Fibroblast of villous mesenchyme (primary cell): ENCODE measurements around the gene REEP6. TPM values are rescaled to one million over a fixed set of nuclear protein-coding genes. Genes with fewer than 3 reads are reported as not detected.

Experiments
- DNase-seq: peaks from one replicate; pipeline ENCODE4 v3.0.0-alpha.2; 2010; ENCODE audit warnings: low read depth
- H3K4me3 ChIP-seq: 2 replicates; pipeline ENCODE4 v1.5.1; 2011; ENCODE audit warnings: low read depth, mild to moderate bottlenecking, low read length
- total RNA-seq: library from RNA; depleted of rRNA; stranded (reverse); fragments of >200 nt; gene quantifications from 2 replicates; pipeline ENCODE4 v1.2.3, GENCODE V29; 2012
- TF ChIP-seq, protein P1 (sequence below): IDR thresholded peaks from 2 replicates; pipeline ENCODE4 v1.5.1; 2012; ENCODE audit warnings: low read depth, mild to moderate bottlenecking, low read length; ENCODE audit not compliant: insufficient read depth

The REEP6 gene
- total RNA-seq, 1 donor = 0.43 TPM

DNA sequence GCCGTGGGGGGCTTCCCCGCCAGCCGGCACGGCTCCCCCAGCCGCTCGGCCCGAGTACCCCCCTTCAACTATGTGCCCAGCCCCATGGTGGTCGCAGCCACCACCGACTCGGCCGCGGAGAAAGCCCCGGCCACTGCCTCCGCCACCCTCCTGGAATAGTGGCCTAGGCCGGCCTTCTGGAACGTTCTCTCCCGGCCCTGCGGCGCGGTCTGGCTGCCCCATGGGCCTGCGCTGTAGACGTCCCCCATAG is 21.0 kb upstream of the REEP6 start:
- TF ChIP-seq, protein P1, sequence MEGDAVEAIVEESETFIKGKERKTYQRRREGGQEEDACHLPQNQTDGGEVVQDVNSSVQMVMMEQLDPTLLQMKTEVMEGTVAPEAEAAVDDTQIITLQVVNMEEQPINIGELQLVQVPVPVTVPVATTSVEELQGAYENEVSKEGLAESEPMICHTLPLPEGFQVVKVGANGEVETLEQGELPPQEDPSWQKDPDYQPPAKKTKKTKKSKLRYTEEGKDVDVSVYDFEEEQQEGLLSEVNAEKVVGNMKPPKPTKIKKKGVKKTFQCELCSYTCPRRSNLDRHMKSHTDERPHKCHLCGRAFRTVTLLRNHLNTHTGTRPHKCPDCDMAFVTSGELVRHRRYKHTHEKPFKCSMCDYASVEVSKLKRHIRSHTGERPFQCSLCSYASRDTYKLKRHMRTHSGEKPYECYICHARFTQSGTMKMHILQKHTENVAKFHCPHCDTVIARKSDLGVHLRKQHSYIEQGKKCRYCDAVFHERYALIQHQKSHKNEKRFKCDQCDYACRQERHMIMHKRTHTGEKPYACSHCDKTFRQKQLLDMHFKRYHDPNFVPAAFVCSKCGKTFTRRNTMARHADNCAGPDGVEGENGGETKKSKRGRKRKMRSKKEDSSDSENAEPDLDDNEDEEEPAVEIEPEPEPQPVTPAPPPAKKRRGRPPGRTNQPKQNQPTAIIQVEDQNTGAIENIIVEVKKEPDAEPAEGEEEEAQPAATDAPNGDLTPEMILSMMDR = no peak
- peak overlapping the region; percentile 49 for H3K4me3 ChIP-seq

DNA sequence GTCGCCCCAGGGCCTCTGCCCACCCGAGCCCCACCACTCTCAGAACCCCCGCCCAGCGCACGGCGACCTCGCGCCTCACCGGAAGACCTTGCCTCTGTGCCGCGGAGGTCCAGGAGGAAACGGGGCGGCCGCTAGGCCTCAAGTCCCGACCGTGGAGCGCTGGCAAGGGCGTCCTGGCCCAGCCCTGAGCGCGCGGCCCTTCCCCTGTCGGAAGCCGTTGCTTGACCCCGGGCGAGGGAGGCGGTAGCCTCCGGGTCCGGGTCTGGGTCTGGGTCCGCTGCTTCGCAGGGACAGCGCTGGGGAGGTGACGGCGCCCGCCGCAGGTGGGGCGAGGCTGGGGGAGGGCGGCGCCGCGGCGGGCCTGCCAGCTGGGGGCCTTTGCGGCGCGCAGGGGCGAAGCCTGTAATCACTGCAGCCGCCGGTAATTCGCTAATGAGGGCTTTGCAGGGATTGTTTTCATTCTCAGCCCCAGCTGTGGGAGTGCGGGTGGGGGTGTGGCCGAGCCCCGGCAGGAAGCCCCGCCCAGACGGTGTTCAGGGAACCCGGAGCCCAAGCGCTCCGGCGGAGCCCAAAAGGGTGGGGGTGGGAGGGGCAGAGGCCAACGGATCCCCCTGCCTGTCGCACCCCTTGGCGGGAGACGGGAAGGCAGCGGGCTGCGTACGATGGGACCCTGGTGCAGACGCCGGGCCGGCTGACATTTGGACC is 20.5 kb upstream of the REEP6 start:
- peak; percentile 51 for DNase-seq
- H3K4me3 ChIP-seq = peak overlapping the region; percentile 49

More for the DNA sequence above, 21.0 kb upstream of the REEP6 start:
- DNase-seq = no peak

DNA sequence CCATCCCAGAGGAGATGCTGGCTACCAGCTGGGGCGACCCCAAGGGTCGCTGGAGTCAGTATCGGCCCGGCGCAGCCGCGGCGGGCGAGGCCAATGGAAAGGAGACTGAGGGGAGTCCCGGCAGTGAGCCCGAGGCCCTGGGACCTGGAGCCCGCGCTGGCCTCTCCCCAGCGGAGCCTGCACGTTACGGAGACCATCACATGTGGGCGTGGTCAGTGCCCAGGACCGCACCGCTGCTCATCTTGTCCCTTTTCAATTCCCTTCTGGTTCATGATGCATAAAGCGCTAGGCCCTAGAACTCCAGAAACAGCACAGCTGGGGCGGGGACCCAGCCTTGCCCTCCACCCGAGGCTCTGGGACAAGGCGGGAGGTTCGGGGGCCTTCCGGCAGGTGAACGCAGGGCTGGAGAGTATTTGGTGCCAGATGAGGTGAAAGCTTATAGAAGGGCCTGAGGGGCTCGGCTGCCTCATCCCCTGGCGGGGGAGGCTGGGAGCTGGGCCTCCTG is 19.9 kb upstream of the REEP6 start:
- DNase-seq = peak; percentile 16
- peak overlapping the region; percentile 49 for H3K4me3 ChIP-seq
- TF ChIP-seq, protein P1 = no peak

More for the DNA sequence above, 20.5 kb upstream of the REEP6 start:
- TF ChIP-seq, protein P1 = no peak

DNA sequence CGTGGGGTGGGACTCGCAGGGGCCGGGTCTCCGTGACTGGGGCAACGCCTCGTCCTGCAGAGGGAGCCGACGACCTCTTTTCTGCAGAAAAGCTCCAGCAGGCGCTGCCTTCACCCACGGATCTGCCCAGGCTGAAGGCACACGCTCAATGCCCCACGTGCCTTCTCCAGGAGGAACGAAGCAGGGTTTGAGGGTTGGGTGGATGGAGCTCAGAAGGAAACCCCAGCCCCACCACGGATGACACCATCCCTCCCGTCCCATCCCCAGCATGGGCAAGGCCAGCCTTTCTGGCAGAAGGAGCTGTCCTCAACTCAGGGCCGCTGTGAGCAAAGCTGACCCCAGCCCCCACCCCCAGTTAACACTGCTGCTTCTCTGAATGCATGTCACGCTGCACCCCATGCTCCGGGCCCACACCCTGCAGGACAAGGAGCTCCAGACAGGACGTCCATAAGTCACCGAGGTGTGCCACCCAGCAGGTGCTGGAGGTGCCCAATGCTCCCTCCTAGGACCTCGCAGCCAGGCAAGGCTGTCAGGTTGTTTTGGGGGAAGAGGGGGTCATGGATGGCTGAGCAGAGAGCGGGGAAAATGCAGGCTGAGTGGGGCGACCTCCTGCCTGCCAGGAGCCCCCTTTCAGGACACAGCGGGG is 19.3 kb upstream of the REEP6 start:
- no peak for DNase-seq
- H3K4me3 ChIP-seq = no peak overlapping the region
- TF ChIP-seq, protein P1 = no peak

DNA sequence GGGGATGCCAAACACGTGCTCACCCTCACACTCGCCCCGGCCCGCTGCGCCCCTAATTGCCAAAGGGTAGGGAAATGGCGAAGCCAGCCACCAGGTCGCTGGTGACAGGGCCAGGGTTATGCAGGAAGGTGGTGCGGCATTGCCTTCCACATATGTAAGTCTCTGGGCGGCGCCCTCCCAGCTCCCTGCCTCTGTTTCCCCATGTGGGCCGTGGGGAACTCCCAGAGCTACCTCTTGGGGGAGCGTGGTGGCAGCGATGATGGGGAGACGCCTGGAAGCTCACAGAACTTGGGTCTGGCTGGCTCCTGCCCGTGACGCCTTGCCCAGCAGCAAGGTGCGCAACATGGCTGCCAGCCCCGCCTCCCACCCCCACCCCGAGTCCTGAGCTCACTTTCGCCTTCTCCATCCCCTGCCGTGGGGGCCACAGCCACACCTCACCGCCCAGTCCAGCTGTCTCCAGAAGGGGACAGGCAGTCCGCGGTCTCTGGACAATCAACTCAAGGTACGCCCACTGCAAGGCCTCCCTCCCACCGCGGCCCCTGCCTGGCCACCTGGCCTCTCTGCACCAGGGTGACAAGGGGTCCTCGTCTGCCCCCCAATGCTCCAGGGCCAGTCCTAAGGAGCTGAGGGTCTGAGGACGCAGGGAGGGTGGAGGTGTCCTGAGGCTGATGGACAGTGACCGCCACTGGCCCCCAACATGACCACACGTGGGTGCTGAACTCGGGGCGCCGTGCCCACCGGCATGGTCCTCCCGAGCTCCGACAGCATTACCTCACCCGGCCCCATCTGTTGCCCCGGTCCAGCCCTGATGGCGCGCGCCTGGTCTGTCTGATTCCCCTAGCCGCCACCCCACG is 18.5 kb upstream of the REEP6 start:
- no peak overlapping the region for H3K4me3 ChIP-seq
- TF ChIP-seq, protein P1 = no peak
- DNase-seq = no peak

DNA sequence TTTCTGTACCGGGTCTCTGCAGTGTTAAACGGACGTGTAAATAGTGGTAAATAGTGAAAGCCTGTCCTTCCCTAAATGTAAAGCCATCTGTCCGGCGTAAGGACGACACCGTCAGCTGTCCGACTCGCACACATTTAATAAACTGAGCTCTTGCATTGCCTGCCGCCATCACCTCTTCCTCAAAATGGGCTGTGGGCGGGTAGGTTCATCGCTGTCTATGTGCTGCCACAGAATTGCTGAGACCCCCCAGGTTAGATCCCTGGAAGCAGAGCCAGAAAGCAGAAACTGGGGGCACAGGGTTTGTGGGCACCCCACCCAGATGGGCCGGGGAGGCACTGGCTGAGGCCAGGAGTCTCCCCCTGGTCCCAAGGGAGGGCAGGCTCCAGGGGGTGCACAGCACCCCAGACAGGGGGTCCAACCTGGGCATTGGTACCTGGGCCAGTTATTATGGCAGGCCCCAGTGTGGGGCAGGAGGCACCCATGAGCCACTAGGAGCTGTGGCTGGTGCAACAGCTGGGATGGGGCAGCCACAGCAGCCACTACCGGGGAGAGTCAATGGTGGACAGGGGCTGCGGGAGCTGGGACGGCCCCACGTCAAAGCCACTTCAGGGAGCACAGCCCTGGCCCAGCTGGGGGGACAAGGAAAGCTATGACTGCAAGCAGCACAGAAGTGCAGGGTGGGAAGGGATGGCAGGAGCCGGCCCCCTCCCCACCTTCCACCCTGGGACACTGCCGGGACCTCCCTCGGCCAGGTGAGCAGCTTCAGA is 17.7 kb upstream of the REEP6 start:
- DNase-seq = no peak
- TF ChIP-seq, protein P1 = no peak
- H3K4me3 ChIP-seq = no peak overlapping the region
